ENCODE measurements around the gene KLHL30.

GRCh38 chr2:238162846-238163441 is 24.5 kb downstream of the KLHL30 start:
- TF ChIP-seq POLR2A (IDR thresholded peaks at IDR 0.05), result no peak
- TF ChIP-seq, protein P1, sequence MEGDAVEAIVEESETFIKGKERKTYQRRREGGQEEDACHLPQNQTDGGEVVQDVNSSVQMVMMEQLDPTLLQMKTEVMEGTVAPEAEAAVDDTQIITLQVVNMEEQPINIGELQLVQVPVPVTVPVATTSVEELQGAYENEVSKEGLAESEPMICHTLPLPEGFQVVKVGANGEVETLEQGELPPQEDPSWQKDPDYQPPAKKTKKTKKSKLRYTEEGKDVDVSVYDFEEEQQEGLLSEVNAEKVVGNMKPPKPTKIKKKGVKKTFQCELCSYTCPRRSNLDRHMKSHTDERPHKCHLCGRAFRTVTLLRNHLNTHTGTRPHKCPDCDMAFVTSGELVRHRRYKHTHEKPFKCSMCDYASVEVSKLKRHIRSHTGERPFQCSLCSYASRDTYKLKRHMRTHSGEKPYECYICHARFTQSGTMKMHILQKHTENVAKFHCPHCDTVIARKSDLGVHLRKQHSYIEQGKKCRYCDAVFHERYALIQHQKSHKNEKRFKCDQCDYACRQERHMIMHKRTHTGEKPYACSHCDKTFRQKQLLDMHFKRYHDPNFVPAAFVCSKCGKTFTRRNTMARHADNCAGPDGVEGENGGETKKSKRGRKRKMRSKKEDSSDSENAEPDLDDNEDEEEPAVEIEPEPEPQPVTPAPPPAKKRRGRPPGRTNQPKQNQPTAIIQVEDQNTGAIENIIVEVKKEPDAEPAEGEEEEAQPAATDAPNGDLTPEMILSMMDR (IDR thresholded peaks at IDR 0.05), result no peak
